H1 (cell line): Measurements from ENCODE around the gene SBK1. TPM values are rescaled to one million over a fixed set of nuclear protein-coding genes. Genes with fewer than 3 reads are reported as not detected.

Experiments used
- CTCF ChIA-PET: fragments of 300-600 bp; sonication (Branson Sonifier 250); formaldehyde crosslinking; loops from one replicate; lab custom pipeline; 2021; ENCODE audit not compliant: partially characterized antibody; lab: Charles Lee
- POLR2A ChIA-PET: fragments of 300-600 bp; sonication (Branson Sonifier 250); formaldehyde crosslinking; loops from one replicate; lab custom pipeline; 2021; ENCODE audit warnings: inconsistent platforms; ENCODE audit not compliant: partially characterized antibody; lab: Charles Lee
- DNase-seq, 2 experiments: peaks; one replicate each; pipeline versions ENCODE4 v3.0.0 to v3.0.0-alpha.2; 2010 to 2022; ENCODE audit warnings: low spot score in 2 of 2, low read depth in 1 of 2, mixed read lengths in 1 of 2
- FAIRE-seq: peaks from 2 replicates; lab custom pipeline; 2011; peaks lifted over from hg19 to GRCh38; lab: Jason Lieb, UNC
- H2AFZ ChIP-seq: 2 replicates; pipeline ENCODE4 v1.8.1; 2012; ENCODE audit warnings: low read length, inconsistent platforms
- H2AK5ac ChIP-seq: 2 replicates; pipeline ENCODE4 v1.6.1; 2013; ENCODE audit warnings: low read depth, low read length
- H2BK120ac ChIP-seq: replicated peaks from 2 replicates; pipeline ENCODE3; 2013; ENCODE audit warnings: low read depth, low read length, inconsistent platforms
- H2BK12ac ChIP-seq: 2 replicates; pipeline ENCODE4 v1.6.1; 2013; ENCODE audit warnings: low read depth, low read length
- H2BK15ac ChIP-seq: 2 replicates; pipeline ENCODE4 v1.6.1; 2013; ENCODE audit warnings: low read length
- H2BK20ac ChIP-seq: 2 replicates; pipeline ENCODE4 v1.6.1; 2013; ENCODE audit warnings: low read length
- H2BK5ac ChIP-seq: 2 replicates; pipeline ENCODE4 v1.6.1; 2013; ENCODE audit warnings: low read depth, low read length
- H3K14ac ChIP-seq: 2 replicates; pipeline ENCODE4 v1.6.1; 2013; ENCODE audit warnings: inconsistent platforms; ENCODE audit not compliant: insufficient read length
- H3K18ac ChIP-seq: 2 replicates; pipeline ENCODE4 v1.6.1; 2013; ENCODE audit warnings: low read length; ENCODE audit errors: extremely low read depth
- H3K23ac ChIP-seq: 2 replicates; pipeline ENCODE4 v1.6.1; 2013; ENCODE audit warnings: inconsistent platforms; ENCODE audit not compliant: insufficient read length
- H3K23me2 ChIP-seq: 2 replicates; pipeline ENCODE4 v1.6.1; 2013; ENCODE audit warnings: low read depth, low read length
- H3K27ac ChIP-seq: 2 replicates; pipeline ENCODE4 v1.6.1; 2011; ENCODE audit warnings: low read depth, low read length, inconsistent platforms
- H3K27me3 ChIP-seq, 4 experiments: replicated peaks in 1 of 4; 1 replicate in 1 of 4; 2 replicates in 3 of 4; pipeline versions ENCODE4 v1.6.1 to v1.8.1; 2011 to 2013; ENCODE audit warnings: low read length in 3 of 4, mild to moderate bottlenecking in 3 of 4, inconsistent platforms in 2 of 4, mixed read lengths in 2 of 4, moderate library complexity in 1 of 4; ENCODE audit not compliant: control insufficient read depth in 3 of 4, insufficient read depth in 3 of 4; ENCODE audit errors: extremely low read depth in 1 of 4
- H3K36me3 ChIP-seq, 4 experiments: 2 replicates each; pipeline versions ENCODE4 v1.6.1 to v1.8.1; 2011 to 2013; ENCODE audit warnings: mild to moderate bottlenecking in 4 of 4, low read length in 3 of 4, moderate library complexity in 2 of 4, control low read depth in 1 of 4, inconsistent platforms in 1 of 4; ENCODE audit not compliant: insufficient read depth in 4 of 4, control insufficient read depth in 2 of 4
- H3K4ac ChIP-seq: replicated peaks from 2 replicates; pipeline ENCODE3; 2013; ENCODE audit warnings: low read length, low read depth, mixed read lengths, inconsistent platforms; ENCODE audit not compliant: insufficient read length
- H3K4me1 ChIP-seq, 4 experiments: replicated peaks in 1 of 4; 1 replicate in 1 of 4; 2 replicates in 3 of 4; pipeline versions ENCODE4 v1.6.1 to v1.8.1; 2011 to 2013; ENCODE audit warnings: low read length in 3 of 4, inconsistent platforms in 2 of 4, mixed read lengths in 1 of 4; ENCODE audit not compliant: insufficient read depth in 4 of 4, control insufficient read depth in 3 of 4
- H3K4me2 ChIP-seq, 2 experiments: 2 replicates each; pipeline versions ENCODE4 v1.6.1 to v1.8.1; 2011 to 2013; ENCODE audit warnings: low read depth in 2 of 2, low read length in 2 of 2, control low read depth in 1 of 2, inconsistent platforms in 1 of 2, mild to moderate bottlenecking in 1 of 2; ENCODE audit not compliant: insufficient read depth in 1 of 2
- H3K4me3 ChIP-seq, 4 experiments: fragments of 200-600, 300-600 bp in 1 of 4; sonication (generic), shearing (Covaris generic), sonication (Bioruptor Twin) in 1 of 4; 2 replicates each; pipeline versions ENCODE4 v1.5.1 to v1.8.1; 2011 to 2016; ENCODE audit warnings: low read length in 4 of 4, low read depth in 3 of 4, control low read depth in 2 of 4, inconsistent platforms in 2 of 4, mild to moderate bottlenecking in 2 of 4, mixed read lengths in 1 of 4, moderate library complexity in 1 of 4; ENCODE audit not compliant: insufficient read depth in 2 of 4; ENCODE audit errors: extremely low read depth in 1 of 4
- H3K56ac ChIP-seq: replicated peaks from 2 replicates; pipeline ENCODE3; 2013; ENCODE audit warnings: low read depth, mild to moderate bottlenecking, mixed read lengths, low read length, inconsistent platforms; ENCODE audit not compliant: insufficient read length
- H3K79me1 ChIP-seq: 2 replicates; pipeline ENCODE4 v1.6.1; 2013; ENCODE audit warnings: low read depth, low read length, control low read depth
- H3K79me2 ChIP-seq, 2 experiments: 2 replicates each; pipeline versions ENCODE4 v1.6.1 to v1.8.1; 2012 to 2013; ENCODE audit warnings: low read length in 2 of 2, mild to moderate bottlenecking in 2 of 2, inconsistent platforms in 1 of 2; ENCODE audit not compliant: insufficient read depth in 2 of 2, control insufficient read depth in 1 of 2
- H3K9ac ChIP-seq, 4 experiments: replicated peaks in 1 of 4; 1 replicate in 1 of 4; 2 replicates in 3 of 4; pipeline versions ENCODE4 v1.6.1 to v1.8.1; 2011 to 2013; ENCODE audit warnings: low read depth in 3 of 4, low read length in 3 of 4, control low read depth in 2 of 4, mild to moderate bottlenecking in 2 of 4, moderate library complexity in 2 of 4, inconsistent platforms in 1 of 4; ENCODE audit errors: extremely low read depth in 1 of 4
- H3K9me3 ChIP-seq, 2 experiments: 2 replicates each; pipeline versions ENCODE4 v1.6.1 to v1.8.1; 2012 to 2013; ENCODE audit warnings: mild to moderate bottlenecking in 2 of 2, moderate library complexity in 2 of 2, control low read depth in 1 of 2, inconsistent platforms in 1 of 2, low read depth in 1 of 2, low read length in 1 of 2, mixed read lengths in 1 of 2; ENCODE audit not compliant: insufficient read depth in 2 of 2
- H4K20me1 ChIP-seq, 2 experiments: replicated peaks in 1 of 2; 2 replicates each; pipeline versions ENCODE3 to v1.8.1; 2011 to 2013; ENCODE audit warnings: inconsistent platforms in 2 of 2, low read length in 2 of 2, mild to moderate bottlenecking in 1 of 2; ENCODE audit not compliant: insufficient read depth in 2 of 2, control insufficient read depth in 1 of 2
- H4K5ac ChIP-seq: 2 replicates; pipeline ENCODE4 v1.6.1; 2013; ENCODE audit warnings: low read length, low read depth, mixed read lengths, inconsistent platforms; ENCODE audit not compliant: insufficient read length
- H4K8ac ChIP-seq: 2 replicates; pipeline ENCODE4 v1.8.0; 2013; ENCODE audit warnings: mild to moderate bottlenecking, moderate library complexity, low read length, inconsistent platforms; ENCODE audit not compliant: insufficient read depth; ENCODE audit errors: extremely low read depth
- H4K91ac ChIP-seq: replicated peaks from 2 replicates; pipeline ENCODE3; 2013; ENCODE audit warnings: low read length, mixed read lengths, inconsistent platforms; ENCODE audit not compliant: insufficient read length
- ASH2L ChIP-seq: fragments of 200-600, 300-600 bp; sonication (generic); IDR thresholded peaks from one replicate; pipeline ENCODE4 v1.7.1; 2017; ENCODE audit warnings: low read length
- RAD21 ChIP-seq, 2 experiments: IDR thresholded peaks in 1 of 2; conservative IDR thresholded peaks in 1 of 2; 2 replicates each; pipeline ENCODE4 v1.6.1; 2011; ENCODE audit warnings: low read depth in 2 of 2, low read length in 2 of 2, improper control_type of control experiment in 1 of 2, inconsistent platforms in 1 of 2, mild to moderate bottlenecking in 1 of 2, moderate library complexity in 1 of 2
- SUZ12 ChIP-seq: fragments of 200-600 bp; sonication (generic); IDR thresholded peaks from 2 replicates; pipeline ENCODE4 v1.6.1; 2012; ENCODE audit warnings: mild to moderate bottlenecking, inconsistent platforms, low read length, moderate library complexity, mixed read lengths
- YY1 ChIP-seq: IDR thresholded peaks from 2 replicates; pipeline ENCODE4 v1.6.1; 2011; ENCODE audit warnings: low read depth, mild to moderate bottlenecking, low read length
- WGBS, 2 experiments: shearing (Covaris generic) in 1 of 2; methylation state at CpG; one replicate each; pipeline versions ENCODE4 v1.1.6 to v1.1.7; 2013 to 2015; ENCODE audit warnings: low lambda C conversion rate in 2 of 2, mixed read lengths in 2 of 2, inconsistent platforms in 1 of 2, low coverage in 1 of 2, missing lambda C conversion rate in 1 of 2; ENCODE audit not compliant: insufficient replicate concordance in 2 of 2, insufficient coverage in 1 of 2, insufficient read length in 1 of 2; ENCODE audit errors: extremely low coverage in 1 of 2, missing lambda C conversion rate in 1 of 2; 5-methylcytosine and 5-hydroxymethylcytosine counted together
- polyA plus RNA-seq, 7 experiments: library from polyadenylated mRNA; depleted of rRNA in 3 of 7; stranded (reverse) in 5 of 7; unstranded in 2 of 7; fragments of >200 nt in 5 of 7; fragments of 200-250 nt in 2 of 7; gene quantifications; 1 replicate in 5 of 7; 2 replicates in 1 of 7; 4 replicates in 1 of 7; pipeline versions ENCODE4 v1.2.1 to v1.2.3, GENCODE V29; 2011 to 2013; ENCODE audit warnings: missing spikeins in 2 of 7, mixed read lengths in 2 of 7
- total RNA-seq: library from RNA; stranded (reverse); fragmentation: NEBNext Ultra II Directional; extraction: Animal tissue kit (Norgen Biotek cat#: 25700); gene quantifications from 2 replicates; pipeline ENCODE4 v1.2.1, GENCODE V29; 2021
- TF ChIP-seq, protein P1 (sequence below), 3 experiments: IDR thresholded peaks; 1 replicate in 2 of 3; 2 replicates in 1 of 3; pipeline versions ENCODE4 v1.5.1 to v1.6.1; 2011; ENCODE audit warnings: low read length in 3 of 3, mild to moderate bottlenecking in 3 of 3, inconsistent platforms in 2 of 3, low read depth in 1 of 3, moderate library complexity in 1 of 3; ENCODE audit not compliant: insufficient read depth in 1 of 3; ENCODE audit errors: control extremely low read depth in 1 of 3

Gene SBK1
- total and polyA plus RNA-seq, 2 of the 8 experiments (the other 6 are each of a cell fraction or from before 2014, with no cell fraction given), result 18.2 to 73.9 TPM

DNA sequence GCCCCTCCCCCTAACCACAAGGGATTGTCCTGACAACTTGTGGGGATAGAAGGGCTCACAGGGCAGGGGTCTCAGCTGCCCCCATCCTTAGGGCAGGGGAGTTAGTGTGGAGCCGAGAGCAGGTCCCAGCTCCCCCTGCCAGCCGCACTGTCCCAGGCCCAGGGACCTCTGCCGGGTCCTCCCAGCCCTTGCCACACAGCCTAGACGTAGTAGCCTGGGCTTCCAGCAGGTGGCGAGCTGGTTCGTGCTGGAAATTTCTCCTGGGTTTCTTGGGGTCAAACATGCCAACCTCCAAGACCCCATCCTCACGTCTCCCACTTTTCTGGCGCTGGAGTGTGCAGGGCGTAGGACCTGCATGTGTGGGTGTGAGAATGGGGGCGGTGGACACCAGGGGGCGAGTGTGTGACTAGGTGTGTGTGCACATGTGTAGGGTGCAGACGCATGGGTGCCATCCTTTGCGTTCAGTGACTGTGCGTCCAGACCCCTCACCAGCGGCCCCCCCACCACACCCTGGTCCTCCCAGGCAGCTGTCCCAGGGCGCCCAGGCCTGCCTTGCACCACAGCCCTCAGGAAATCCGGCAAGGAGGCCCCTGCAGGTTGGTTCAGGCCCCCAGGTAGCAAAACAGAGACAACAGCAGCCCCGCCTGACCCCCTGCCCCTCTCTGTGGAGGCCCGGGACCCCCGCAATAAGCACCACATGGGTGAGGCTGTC lies 29.5 kb downstream of the SBK1 start:
- H3K4ac ChIP-seq, result no peak overlapping the region
- H2BK120ac ChIP-seq, result no peak overlapping the region
- no peak overlapping the region for H3K4me3 ChIP-seq
- TF ChIP-seq ASH2L (no peak), RAD21 (IDR thresholded peaks at IDR 0.05 in 1 of 2, conservative IDR thresholded peaks at IDR 0.05 in 1 of 2; ENCODE audit: low read depth in 2 of 2, low read length in 2 of 2) (peak; percentile 55 to 69; a peak in 3 of 4 replicates), SUZ12 (no peak), YY1 (no peak)
- TF ChIP-seq, protein P1, sequence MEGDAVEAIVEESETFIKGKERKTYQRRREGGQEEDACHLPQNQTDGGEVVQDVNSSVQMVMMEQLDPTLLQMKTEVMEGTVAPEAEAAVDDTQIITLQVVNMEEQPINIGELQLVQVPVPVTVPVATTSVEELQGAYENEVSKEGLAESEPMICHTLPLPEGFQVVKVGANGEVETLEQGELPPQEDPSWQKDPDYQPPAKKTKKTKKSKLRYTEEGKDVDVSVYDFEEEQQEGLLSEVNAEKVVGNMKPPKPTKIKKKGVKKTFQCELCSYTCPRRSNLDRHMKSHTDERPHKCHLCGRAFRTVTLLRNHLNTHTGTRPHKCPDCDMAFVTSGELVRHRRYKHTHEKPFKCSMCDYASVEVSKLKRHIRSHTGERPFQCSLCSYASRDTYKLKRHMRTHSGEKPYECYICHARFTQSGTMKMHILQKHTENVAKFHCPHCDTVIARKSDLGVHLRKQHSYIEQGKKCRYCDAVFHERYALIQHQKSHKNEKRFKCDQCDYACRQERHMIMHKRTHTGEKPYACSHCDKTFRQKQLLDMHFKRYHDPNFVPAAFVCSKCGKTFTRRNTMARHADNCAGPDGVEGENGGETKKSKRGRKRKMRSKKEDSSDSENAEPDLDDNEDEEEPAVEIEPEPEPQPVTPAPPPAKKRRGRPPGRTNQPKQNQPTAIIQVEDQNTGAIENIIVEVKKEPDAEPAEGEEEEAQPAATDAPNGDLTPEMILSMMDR (IDR thresholded peaks at IDR 0.05; ENCODE audit: control extremely low read depth in 1 of 3, insufficient read depth in 1 of 3, low read depth in 1 of 3, low read length in 3 of 3), result peak; percentile 76 to 87 (median 78)
- peaks cover 11 to 16% of the 10 kb centered on the region in 2 experiments for H4K20me1 ChIP-seq
- peak overlapping the region; percentile 82 for H4K8ac ChIP-seq
- H3K23ac ChIP-seq, result no peak overlapping the region
- H3K79me2 ChIP-seq, result no peaks in the 10 kb centered on the region
- POLR2A ChIA-PET, result interaction anchor here (0.8 to 1.2 kb wide), 3 partner anchors 13 to 44 kb away, joined by 3 to 6 read pairs (median 5); no protein-coding TSS in a partner anchor
- H3K18ac ChIP-seq, result no peak overlapping the region
- no peaks in the 10 kb centered on the region for H3K27me3 ChIP-seq
- H3K56ac ChIP-seq, result no peak overlapping the region
- CTCF ChIA-PET, result interaction anchor here (0.6 to 6.5 kb wide), 17 partner anchors 9 to 697 kb away, joined by 3 to 152 read pairs (median 4); no protein-coding TSS in a partner anchor
- no peak overlapping the region for H2BK12ac ChIP-seq
- H2BK5ac ChIP-seq, result no peak overlapping the region
- WGBS, 2 experiments, result 74% methylated on average over 14 of the region's 20 CpGs; no CpG with 5 or more reads in 1 of the 2 experiments
- peaks cover 6% of the 10 kb centered on the region for H3K79me1 ChIP-seq
- no peak overlapping the region for H2AFZ ChIP-seq
- H3K36me3 ChIP-seq, result peaks cover 0 to 24% (median 10%) of the 10 kb centered on the region in 4 experiments; a peak in 6 of 8 replicates
- H2AK5ac ChIP-seq, result no peak overlapping the region
- no peak overlapping the region for H3K4me2 ChIP-seq
- H3K9me3 ChIP-seq, result no peaks in the 10 kb centered on the region
- H4K91ac ChIP-seq, result no peak overlapping the region
- no peak overlapping the region for H2BK20ac ChIP-seq
- no peak overlapping the region for H3K14ac ChIP-seq
- no peaks in the 10 kb centered on the region for H3K23me2 ChIP-seq
- no peak overlapping the region for H2BK15ac ChIP-seq
- no peak overlapping the region for H3K27ac ChIP-seq
- H4K5ac ChIP-seq, result no peak overlapping the region
- peak in 1 of 2 experiments; percentile 90 for DNase-seq
- no peak for FAIRE-seq
- no peaks in the 10 kb centered on the region; a peak in 1 of 7 replicates for H3K4me1 ChIP-seq
- H3K9ac ChIP-seq, result no peak overlapping the region
